RWPE1 (cell line): Measurements from ENCODE around the gene ZFP64.
A peak's percentile ranks its signal among the peaks of the same experiment; 100 is the strongest.
"Not testable (repeated sequence)": the region's sequence is repeated elsewhere in the genome, so short reads cannot be mapped to it uniquely, and the experiment has no call there.

ENCODE experiments used
- CTCF ChIA-PET: fragments of 350-600 bp; sonication (Branson Sonifier 250); formaldehyde crosslinking; extraction: SDS; loops from one replicate; lab custom pipeline; 2021; lab: Yijun Ruan, JAX
- POLR2A ChIA-PET: fragments of 400-600 bp; formaldehyde crosslinking; extraction: SDS; loops from one replicate; lab custom pipeline; 2020; ENCODE audit warnings: antibody characterized with exemption; ENCODE audit not compliant: low non-redundant PET; lab: Yijun Ruan, JAX
- DNase-seq: peaks from one replicate; pipeline ENCODE4 v3.0.0; 2012; ENCODE audit warnings: low spot score
- H3K27ac ChIP-seq: fragments of 450-650 bp; 2 replicates; pipeline ENCODE4 v1.5.1; 2017
- TF ChIP-seq, protein P1 (sequence below): fragments of 450-650 bp; conservative IDR thresholded peaks from 2 replicates; pipeline ENCODE4 v1.5.1; 2017; ENCODE audit warnings: low read depth, mild to moderate bottlenecking

The ZFP64 gene

DNA sequence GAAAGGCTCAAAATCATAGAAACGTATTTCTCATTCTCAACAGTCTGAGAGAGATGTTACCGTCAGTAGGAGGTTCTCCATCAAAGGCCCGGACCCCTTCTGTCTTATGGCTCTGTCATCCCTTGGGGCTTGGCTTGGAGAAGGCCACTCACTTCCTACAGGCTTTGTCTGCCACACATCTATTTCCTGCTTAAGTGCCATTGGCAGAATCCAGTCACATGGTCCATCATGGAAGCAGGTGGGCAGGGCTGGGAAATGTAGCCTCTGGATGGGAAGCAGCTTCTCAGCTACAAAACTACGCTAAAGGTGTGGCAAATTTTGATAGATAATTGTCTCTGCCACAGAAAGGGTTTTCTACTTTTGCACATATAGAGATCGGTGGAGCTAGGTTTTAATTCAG lies 12.6 kb upstream of the ZFP64 start:
- ChIA-PET POLR2A (interaction anchor here (0.6 kb wide), 1 partner anchor 25 kb away, joined by 3 read pairs; no protein-coding TSS in a partner anchor), CTCF (interaction anchor here (0.6 to 0.7 kb wide), 2 partner anchors 9 to 689 kb away, joined by 3 to 5 read pairs; no protein-coding TSS in a partner anchor)
- TF ChIP-seq, protein P1, sequence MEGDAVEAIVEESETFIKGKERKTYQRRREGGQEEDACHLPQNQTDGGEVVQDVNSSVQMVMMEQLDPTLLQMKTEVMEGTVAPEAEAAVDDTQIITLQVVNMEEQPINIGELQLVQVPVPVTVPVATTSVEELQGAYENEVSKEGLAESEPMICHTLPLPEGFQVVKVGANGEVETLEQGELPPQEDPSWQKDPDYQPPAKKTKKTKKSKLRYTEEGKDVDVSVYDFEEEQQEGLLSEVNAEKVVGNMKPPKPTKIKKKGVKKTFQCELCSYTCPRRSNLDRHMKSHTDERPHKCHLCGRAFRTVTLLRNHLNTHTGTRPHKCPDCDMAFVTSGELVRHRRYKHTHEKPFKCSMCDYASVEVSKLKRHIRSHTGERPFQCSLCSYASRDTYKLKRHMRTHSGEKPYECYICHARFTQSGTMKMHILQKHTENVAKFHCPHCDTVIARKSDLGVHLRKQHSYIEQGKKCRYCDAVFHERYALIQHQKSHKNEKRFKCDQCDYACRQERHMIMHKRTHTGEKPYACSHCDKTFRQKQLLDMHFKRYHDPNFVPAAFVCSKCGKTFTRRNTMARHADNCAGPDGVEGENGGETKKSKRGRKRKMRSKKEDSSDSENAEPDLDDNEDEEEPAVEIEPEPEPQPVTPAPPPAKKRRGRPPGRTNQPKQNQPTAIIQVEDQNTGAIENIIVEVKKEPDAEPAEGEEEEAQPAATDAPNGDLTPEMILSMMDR = no peak
- peak; percentile 29 for DNase-seq
- H3K27ac ChIP-seq = no peak overlapping the region

DNA sequence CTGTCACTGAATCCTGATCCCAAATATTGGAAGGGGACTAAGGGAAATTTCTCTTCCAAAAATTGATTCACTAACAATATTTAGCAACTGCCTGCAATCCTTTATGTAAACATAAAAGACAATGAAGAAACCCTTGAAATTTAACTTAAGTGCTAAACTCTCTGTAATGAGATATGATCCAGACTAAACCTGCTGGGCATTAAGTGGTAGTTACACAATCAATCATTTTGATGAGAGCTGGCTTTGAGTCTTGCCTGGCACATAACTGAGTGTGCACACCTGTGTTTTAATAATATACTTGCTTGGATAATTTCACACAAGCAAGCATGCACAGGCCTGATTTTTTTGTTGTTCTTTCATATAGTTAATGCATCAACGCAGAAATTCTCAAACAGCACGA lies 9.8 kb upstream of the ZFP64 start:
- no peak for DNase-seq
- ChIA-PET CTCF (interaction anchor here (0.5 to 1.6 kb wide), 2 partner anchors 10 to 607 kb away, joined by 6 to 7 read pairs; partner anchors contain the start of gene ZFP64), POLR2A (no interaction called here)
- TF ChIP-seq, protein P1 = no peak
- peak overlapping the region; percentile 88 for H3K27ac ChIP-seq

- ChIA-PET POLR2A (no interaction called here), CTCF (interaction anchor here (1.6 kb wide), 1 partner anchor 9 kb away, joined by 7 read pairs; the partner anchor contains the start of gene ZFP64)
- TF ChIP-seq, protein P1 = no peak
- no peak for DNase-seq
- peak overlapping the region; percentile 88 for H3K27ac ChIP-seq
These were observed 9.3 kb upstream of the ZFP64 start for GRCh38 chr20:52200870-52201269.

DNA sequence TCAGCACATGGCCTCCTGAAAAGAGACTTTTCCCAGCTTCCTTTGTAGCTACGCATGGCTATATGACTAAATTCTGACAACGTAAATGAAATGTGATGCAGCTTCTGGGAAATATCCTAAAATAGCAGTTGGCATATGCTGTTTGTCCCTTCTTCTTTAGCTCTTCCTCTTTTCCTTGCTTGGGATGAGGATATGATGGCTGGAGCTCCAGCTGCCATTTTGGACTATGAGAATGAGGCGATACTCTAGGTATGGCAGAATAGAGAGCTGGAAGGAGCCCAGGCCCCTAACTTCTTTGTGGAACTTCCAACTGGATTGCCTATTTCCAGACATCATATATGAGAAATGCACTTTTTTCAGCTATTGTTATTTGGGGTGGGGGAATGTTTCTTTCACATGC lies 5.3 kb upstream of the ZFP64 start:
- H3K27ac ChIP-seq = no peak overlapping the region
- POLR2A ChIA-PET = no interaction called here
- TF ChIP-seq, protein P1 = no peak
- CTCF ChIA-PET = interaction anchor here (0.5 to 0.7 kb wide), 3 partner anchors 46 to 1021 kb away, joined by 3 read pairs; no protein-coding TSS in a partner anchor
- DNase-seq = no peak

DNA sequence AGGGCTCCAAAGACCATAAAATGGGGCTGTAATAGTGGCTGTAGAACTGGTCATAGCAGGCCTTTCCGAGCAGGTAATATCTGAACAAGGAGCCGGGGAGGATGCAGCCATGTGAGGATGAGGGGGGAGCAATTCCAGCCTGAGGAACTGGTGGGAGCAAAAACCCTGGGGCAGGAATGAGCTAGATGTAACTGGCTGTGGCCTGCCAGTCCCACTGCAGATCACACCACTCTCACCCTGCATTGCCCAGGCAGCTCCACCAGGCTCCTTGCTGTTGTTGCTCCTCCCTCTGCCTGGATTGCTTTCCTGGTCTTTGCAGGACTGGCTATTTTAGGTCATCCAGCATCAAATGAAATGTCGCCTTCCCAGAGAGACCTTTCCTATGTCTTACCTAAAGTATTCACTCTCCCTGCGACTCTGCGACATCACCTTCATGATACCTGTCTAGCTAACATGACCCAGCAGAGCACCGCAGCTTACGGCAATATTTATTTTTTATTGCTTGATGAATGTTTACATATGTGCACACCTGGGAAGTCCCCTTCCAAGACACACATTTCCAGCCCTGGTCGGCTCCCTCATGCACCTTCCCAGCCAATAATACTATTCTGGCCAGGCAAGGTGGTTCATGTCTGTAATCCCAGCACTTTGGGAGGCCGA lies 2.4 kb upstream of the ZFP64 start:
- DNase-seq = no peak
- ChIA-PET CTCF (interaction anchor here (0.6 kb wide), 1 partner anchor 99 kb away, joined by 3 read pairs; no protein-coding TSS in a partner anchor), POLR2A (no interaction called here)
- 0 out of 2 replicates have a peak overlapping the region, but pooled peaks have one; percentile 5 for H3K27ac ChIP-seq
- TF ChIP-seq, protein P1 = no peak

- TF ChIP-seq, protein P1 = no peak
- H3K27ac ChIP-seq = peak overlapping the region; percentile 93; the same call in 1 of the 2 replicates
- POLR2A ChIA-PET = no interaction called here
- DNase-seq = no peak
- CTCF ChIA-PET = no interaction called here
These were observed 1.6 kb upstream of the ZFP64 start for GRCh38 chr20:52193133-52193532.

GRCh38 chr20:52192719-52193007 lies 1.1 kb upstream of the ZFP64 start:
- CTCF ChIA-PET, DNase-seq, POLR2A ChIA-PET: not testable (repeated sequence)
- H3K27ac ChIP-seq = peak overlapping the region; percentile 93
